ENCODE data around the gene SHTN1.

DNA sequence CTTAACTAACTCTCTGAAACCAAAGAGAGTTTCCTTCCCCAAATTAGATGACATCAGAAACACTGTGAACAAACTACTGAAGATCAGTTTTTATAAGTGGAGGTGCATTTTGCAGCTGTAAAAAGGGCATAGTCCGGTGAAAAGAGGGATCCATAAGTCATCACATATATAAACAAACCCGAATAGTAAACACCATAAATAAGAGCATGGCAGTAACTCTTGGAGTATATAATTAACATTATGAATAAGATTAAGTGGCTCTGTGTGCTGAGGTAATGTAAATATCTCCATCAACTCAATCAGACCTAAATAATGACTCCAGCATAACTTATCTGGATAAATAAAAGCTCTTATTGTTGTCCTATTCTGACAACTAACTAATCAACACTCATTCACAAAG, 43.0 kb upstream of the SHTN1 start:
- TF ChIP-seq POLR2A (IDR thresholded peaks at IDR 0.05; ENCODE audit: low read depth, low read length) (no peak), POLR2AphosphoS5 (IDR thresholded peaks at IDR 0.05; ENCODE audit: low read depth, low read length) (no peak), TAF1 (IDR thresholded peaks at IDR 0.05; ENCODE audit: low read depth, low read length) (no peak), SPI1 (IDR thresholded peaks at IDR 0.05; ENCODE audit: low read depth, low read length) (no peak)

Data from GM12891 (cell line).